HEK293T (cell line): ENCODE measurements around the gene UGGT1.

ENCODE experiments used
- TARDBP ChIP-seq: fragments of 450-650 bp; IDR thresholded peaks from 2 replicates; pipeline ENCODE4 v1.6.1; 2016
- TF ChIP-seq, protein P1 (sequence below): fragments of 450-650 bp; IDR thresholded peaks from 2 replicates; pipeline ENCODE4 v1.6.1; 2016

DNA sequence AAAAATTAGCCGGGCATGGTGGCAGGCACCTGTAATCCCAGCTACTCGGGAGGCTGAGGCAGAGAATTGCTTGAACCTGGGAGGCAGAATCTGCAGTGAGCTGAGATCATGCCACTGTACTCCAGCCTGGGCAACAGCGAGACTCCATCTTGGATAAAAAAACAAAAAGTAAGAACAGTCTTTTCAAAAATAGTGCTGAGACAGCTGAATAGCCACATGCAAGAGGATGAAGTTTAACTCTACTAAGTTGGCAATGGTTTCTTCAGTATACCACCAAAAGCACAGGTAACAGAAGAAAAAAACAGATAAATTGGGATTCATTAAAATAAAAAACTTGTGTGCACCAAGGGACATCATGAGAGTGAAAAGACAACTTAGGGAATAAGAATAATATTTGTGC lies 115.2 kb downstream of the UGGT1 start:
- TF ChIP-seq TARDBP: no peak
- TF ChIP-seq, protein P1, sequence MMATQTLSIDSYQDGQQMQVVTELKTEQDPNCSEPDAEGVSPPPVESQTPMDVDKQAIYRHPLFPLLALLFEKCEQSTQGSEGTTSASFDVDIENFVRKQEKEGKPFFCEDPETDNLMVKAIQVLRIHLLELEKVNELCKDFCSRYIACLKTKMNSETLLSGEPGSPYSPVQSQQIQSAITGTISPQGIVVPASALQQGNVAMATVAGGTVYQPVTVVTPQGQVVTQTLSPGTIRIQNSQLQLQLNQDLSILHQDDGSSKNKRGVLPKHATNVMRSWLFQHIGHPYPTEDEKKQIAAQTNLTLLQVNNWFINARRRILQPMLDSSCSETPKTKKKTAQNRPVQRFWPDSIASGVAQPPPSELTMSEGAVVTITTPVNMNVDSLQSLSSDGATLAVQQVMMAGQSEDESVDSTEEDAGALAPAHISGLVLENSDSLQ: no peak
